GM21515 (cell line): ENCODE results near the gene CNIH3.
"Not testable (repeated sequence)": the region's sequence is repeated elsewhere in the genome, so short reads cannot be mapped to it uniquely, and the experiment has no call there.

Experiments
- ATAC-seq: cut with Tn5 transposase; IDR thresholded peaks from one replicate; pipeline ENCODE4 v1.9.1; 2021; ENCODE audit not compliant: unreplicated experiment

The CNIH3 gene

GRCh38 chr1:224683936-224684335, 67.8 kb downstream of the CNIH3 start:
- ATAC-seq = no peak

GRCh38 chr1:224684979-224685425, 68.9 kb downstream of the CNIH3 start:
- no peak for ATAC-seq

GRCh38 chr1:224686140-224686539, 70.0 kb downstream of the CNIH3 start:
- not testable (repeated sequence) for ATAC-seq

- no peak for ATAC-seq
These were observed 71.3 kb downstream of the CNIH3 start for GRCh38 chr1:224687465-224687864.

GRCh38 chr1:224689374-224689773, 73.3 kb downstream of the CNIH3 start:
- no peak for ATAC-seq

GRCh38 chr1:224690576-224690975, 74.5 kb downstream of the CNIH3 start:
- no peak for ATAC-seq

GRCh38 chr1:224691148-224691925, 75.2 kb downstream of the CNIH3 start:
- ATAC-seq = no peak

- no peak for ATAC-seq
These were observed 78.9 kb downstream of the CNIH3 start for GRCh38 chr1:224694969-224695368.

- ATAC-seq = no peak
These were observed 79.9 kb downstream of the CNIH3 start for GRCh38 chr1:224696021-224696420.

GRCh38 chr1:224696891-224697765, 81.0 kb downstream of the CNIH3 start:
- ATAC-seq = no peak

GRCh38 chr1:224698015-224698451, 81.9 kb downstream of the CNIH3 start:
- no peak for ATAC-seq

GRCh38 chr1:224700918-224701531, 84.9 kb downstream of the CNIH3 start:
- ATAC-seq = no peak

GRCh38 chr1:224703702-224704101, 87.6 kb downstream of the CNIH3 start:
- ATAC-seq = no peak

- no peak for ATAC-seq
These were observed 88.1 kb downstream of the CNIH3 start for GRCh38 chr1:224704107-224704735.

- no peak for ATAC-seq
These were observed 89.5 kb downstream of the CNIH3 start for GRCh38 chr1:224705578-224705977.

GRCh38 chr1:224707843-224708725, 92.0 kb downstream of the CNIH3 start:
- ATAC-seq = no peak

GRCh38 chr1:224710196-224710595, 94.1 kb downstream of the CNIH3 start:
- no peak for ATAC-seq

GRCh38 chr1:224711231-224711756, 95.2 kb downstream of the CNIH3 start:
- ATAC-seq = not testable (repeated sequence)

GRCh38 chr1:224711876-224712275, 95.8 kb downstream of the CNIH3 start:
- no peak for ATAC-seq

- ATAC-seq = no peak
These were observed 97.1 kb downstream of the CNIH3 start for GRCh38 chr1:224713228-224713627.
